ENCODE data around the gene RPL5. TPM values are rescaled to one million over a fixed set of nuclear protein-coding genes. Genes with fewer than 3 reads are reported as not detected.
A peak's percentile ranks its signal among the peaks of the same experiment; 100 is the strongest.

The RPL5 gene
- total RNA-seq, 2 experiments from 2014 or later, result 721 to 748 TPM

DNA sequence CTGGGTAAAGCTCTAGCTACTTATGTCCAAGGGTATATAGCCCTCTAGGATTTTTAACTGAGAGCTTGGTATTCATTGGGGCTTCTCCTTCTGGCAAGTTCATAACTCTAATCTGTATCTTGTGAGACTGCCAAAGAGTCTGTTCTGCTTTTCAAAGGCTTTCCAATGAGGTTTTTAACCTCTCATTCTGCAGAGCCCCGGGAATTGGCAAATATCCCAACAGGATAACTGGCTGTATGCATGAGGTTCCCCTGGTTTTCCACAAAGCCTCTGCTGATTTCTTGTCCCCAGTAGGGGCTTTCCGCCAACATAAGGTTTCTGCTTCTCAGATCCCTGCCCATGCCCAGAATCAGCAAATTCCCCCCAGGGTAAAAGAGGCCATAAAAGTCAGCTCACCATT lies 40.9 kb downstream of the RPL5 start:
- ChIA-PET CTCF (interaction anchor here (0.8 to 0.9 kb wide), 3 partner anchors 13 to 122 kb away, joined by 3 read pairs; no protein-coding TSS in a partner anchor), POLR2A (no interaction called here)
- Mint-ChIP-seq H3K4me3 (no peak overlapping the region), H3K27me3 (no peaks in the 10 kb centered on the region), H3K4me1 (peaks cover 18% of the 10 kb centered on the region), H3K27ac (no peak overlapping the region), H3K36me3 (ENCODE audit: low read depth) (peaks cover 37% of the 10 kb centered on the region), H3K9me3 (peaks cover 11% of the 10 kb centered on the region)
- DNase-seq, result no peak

DNA sequence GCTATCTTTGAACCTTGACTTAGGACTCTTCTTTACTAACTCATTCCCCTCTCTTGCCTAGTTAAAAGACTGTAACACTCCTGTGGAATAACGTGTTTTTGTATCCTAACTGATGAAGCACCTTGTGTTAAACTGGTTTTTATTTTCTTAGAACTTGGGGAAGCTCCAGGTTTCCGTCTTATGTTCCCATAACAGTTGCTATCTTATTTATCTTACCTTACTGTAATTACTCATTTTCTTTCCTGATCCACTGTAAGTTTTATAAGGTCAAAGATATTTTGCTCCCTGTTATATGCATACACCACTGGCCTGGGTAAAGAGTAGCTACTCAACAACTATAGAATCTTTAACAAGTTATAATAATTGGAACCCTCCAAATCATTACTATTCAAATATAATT lies 43.1 kb downstream of the RPL5 start:
- POLR2A ChIA-PET, result no interaction called here
- CTCF ChIA-PET, result interaction anchor here (0.7 to 3.7 kb wide), 5 partner anchors 10 to 119 kb away, joined by 3 to 11 read pairs (median 3); no protein-coding TSS in a partner anchor
- Mint-ChIP-seq H3K4me1 (peaks cover 29% of the 10 kb centered on the region), H3K4me3 (no peak overlapping the region), H3K36me3 (ENCODE audit: low read depth) (peaks cover 35% of the 10 kb centered on the region), H3K27ac (no peak overlapping the region), H3K27me3 (no peaks in the 10 kb centered on the region), H3K9me3 (peaks cover 11% of the 10 kb centered on the region)
- DNase-seq, result no peak

DNA sequence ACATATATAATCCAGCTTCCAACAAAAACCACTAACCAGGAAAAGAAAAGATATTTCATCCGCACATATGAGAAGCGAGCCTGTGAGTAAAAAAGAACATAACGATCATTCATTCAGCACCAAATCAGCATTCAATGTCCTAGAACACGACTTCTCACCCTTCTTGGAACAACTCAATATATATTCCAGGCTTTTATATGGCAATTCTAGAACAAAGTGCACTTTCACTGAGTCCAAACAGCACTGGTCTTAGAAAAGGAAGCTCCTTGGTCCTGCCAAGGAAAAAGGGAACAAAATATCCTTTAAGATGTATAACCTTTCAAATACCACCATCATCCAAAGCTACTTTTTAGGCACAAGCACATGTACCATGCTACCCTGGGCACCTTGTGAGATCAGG lies 44.5 kb downstream of the RPL5 start:
- peaks cover 35% of the 10 kb centered on the region for H3K36me3 Mint-ChIP-seq (ENCODE audit: low read depth)
- no peak overlapping the region for H3K4me3 Mint-ChIP-seq
- DNase-seq, result no peak
- H3K27me3 Mint-ChIP-seq, result no peaks in the 10 kb centered on the region
- H3K9me3 Mint-ChIP-seq, result peaks cover 11% of the 10 kb centered on the region
- H3K27ac Mint-ChIP-seq, result no peak overlapping the region
- H3K4me1 Mint-ChIP-seq, result peaks cover 30% of the 10 kb centered on the region
- POLR2A ChIA-PET, result no interaction called here
- CTCF ChIA-PET, result interaction anchor here (0.6 to 3.7 kb wide), 5 partner anchors 11 to 400 kb away, joined by 3 to 11 read pairs (median 5); partner anchors contain the start of gene DIPK1A

DNA sequence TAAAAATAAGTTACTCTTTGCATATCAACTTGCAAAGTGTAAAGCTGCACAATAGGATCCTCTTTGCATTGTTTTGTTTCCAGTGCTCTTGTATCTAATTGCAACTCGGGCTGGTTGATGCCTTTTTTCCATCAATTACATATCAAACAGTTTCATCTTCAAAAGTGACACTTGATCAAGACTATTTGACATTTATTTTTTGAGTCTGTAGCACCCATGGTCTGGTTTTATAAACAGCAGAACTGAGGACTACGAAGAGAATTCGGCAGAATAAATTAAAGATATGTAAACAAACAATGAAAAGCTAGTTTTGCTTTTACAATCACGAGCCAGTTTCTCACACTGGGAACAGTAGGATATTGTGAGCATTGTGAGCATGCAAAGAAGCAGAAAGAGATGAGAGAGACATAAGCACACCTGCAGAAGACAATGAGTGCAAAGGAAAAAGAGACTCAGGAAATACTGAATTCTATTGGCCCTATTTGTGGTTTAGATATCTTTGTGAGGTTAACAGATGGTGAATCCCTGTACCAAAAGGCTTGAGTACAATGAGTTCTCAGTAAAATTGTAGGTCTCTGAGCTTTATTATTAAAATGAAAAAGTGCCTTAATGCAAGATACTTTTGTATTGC lies 45.4 kb downstream of the RPL5 start:
- H3K9me3 Mint-ChIP-seq, result peaks cover 11% of the 10 kb centered on the region
- H3K36me3 Mint-ChIP-seq (ENCODE audit: low read depth), result peaks cover 34% of the 10 kb centered on the region
- peaks cover 33% of the 10 kb centered on the region for H3K4me1 Mint-ChIP-seq
- H3K4me3 Mint-ChIP-seq, result peak overlapping the region; percentile 56
- no peaks in the 10 kb centered on the region for H3K27me3 Mint-ChIP-seq
- ChIA-PET CTCF (interaction anchor here (0.6 to 3.7 kb wide), 6 partner anchors 12 to 1403 kb away, joined by 3 to 11 read pairs (median 6); partner anchors contain the start of gene DIPK1A), POLR2A (no interaction called here)
- H3K27ac Mint-ChIP-seq, result peak overlapping the region; percentile 73
- no peak for DNase-seq

DNA sequence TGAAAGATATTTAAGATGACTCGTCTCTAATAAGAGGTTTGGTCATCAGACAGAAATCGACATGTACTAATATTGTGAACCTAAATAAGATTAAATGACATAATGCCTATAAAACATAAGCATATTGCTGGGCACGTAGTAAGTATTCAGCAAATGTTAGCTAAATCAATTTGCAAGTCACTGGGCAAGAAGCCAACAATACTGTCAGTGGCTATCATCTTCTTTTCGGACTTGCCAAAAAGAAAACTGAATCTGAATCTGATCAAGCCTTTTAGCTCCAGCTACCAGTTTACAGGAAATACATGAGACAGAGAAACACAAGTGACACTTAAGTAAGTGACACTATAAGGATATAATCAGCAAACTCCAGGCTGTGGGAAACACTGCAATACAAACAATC lies 46.0 kb downstream of the RPL5 start:
- H3K4me3 Mint-ChIP-seq, result peak overlapping the region; percentile 56
- H3K36me3 Mint-ChIP-seq (ENCODE audit: low read depth), result peaks cover 30% of the 10 kb centered on the region
- CTCF ChIA-PET, result interaction anchor here (0.7 to 3.7 kb wide), 7 partner anchors 11 to 116 kb away, joined by 3 to 11 read pairs (median 6); partner anchors contain the start of gene DIPK1A
- POLR2A ChIA-PET, result no interaction called here
- H3K9me3 Mint-ChIP-seq, result peaks cover 7% of the 10 kb centered on the region
- H3K27ac Mint-ChIP-seq, result peak overlapping the region; percentile 73
- no peak for DNase-seq
- no peaks in the 10 kb centered on the region for H3K27me3 Mint-ChIP-seq
- H3K4me1 Mint-ChIP-seq, result peaks cover 38% of the 10 kb centered on the region

DNA sequence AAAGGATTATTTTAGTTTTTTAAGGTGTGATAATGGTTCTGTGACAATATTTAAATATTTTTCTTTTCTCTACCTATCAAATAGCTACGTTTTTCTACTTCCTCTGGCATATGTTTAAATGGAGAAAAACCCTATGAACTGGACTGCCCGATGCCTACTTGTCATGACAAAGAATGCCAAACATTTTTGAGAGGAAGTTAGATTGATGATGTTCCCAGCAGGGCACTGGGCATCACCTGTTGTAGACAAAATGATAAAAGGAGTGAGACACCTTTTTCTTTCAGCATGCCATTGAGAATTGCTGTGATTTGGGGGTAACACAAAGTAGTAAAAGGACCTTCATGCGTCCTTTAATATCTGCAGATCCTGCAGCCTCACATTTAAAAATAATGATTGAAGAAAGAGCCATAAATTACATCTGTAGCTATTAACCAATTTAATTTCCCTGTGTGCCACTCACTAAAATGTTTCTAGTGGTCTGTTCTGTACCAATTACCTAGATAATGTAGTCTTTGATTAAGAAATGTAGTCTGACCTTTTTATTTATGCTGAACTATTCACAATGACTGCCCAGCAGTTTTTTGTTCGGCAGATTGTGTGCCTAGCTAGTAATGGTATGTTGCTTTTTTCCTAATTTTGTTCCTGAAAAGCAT lies 47.6 kb downstream of the RPL5 start:
- Mint-ChIP-seq H3K36me3 (ENCODE audit: low read depth) (peaks cover 17% of the 10 kb centered on the region), H3K27me3 (no peaks in the 10 kb centered on the region), H3K27ac (peak overlapping the region; percentile 57), H3K4me3 (no peak overlapping the region), H3K4me1 (peaks cover 50% of the 10 kb centered on the region), H3K9me3 (peaks cover 3% of the 10 kb centered on the region)
- ChIA-PET POLR2A (no interaction called here), CTCF (interaction anchor here (1.5 to 1.9 kb wide), 3 partner anchors 9 to 81 kb away, joined by 3 to 7 read pairs (median 6); partner anchors contain the start of gene DIPK1A)
- DNase-seq, result no peak

DNA sequence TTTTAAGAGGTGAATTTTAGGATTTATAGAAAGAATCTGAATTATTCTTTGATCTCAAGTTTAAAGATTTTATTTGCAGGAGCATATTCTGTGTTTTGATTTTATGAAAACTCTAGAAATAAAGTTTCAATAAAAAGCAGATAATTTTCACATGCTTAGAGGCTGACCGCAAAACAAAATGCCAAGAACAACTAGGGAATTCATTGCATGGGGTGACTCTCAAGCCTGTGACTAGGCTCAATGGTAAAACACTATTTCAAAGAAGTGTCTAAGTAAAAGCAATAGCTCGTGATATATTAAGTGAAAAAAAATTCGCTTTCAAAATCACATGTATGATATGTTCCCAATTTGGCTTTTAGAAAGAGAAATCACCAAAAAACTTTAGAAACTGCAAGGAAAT lies 49.6 kb downstream of the RPL5 start:
- H3K27ac Mint-ChIP-seq, result no peak overlapping the region
- no peak for DNase-seq
- POLR2A ChIA-PET, result no interaction called here
- H3K36me3 Mint-ChIP-seq (ENCODE audit: low read depth), result peaks cover 7% of the 10 kb centered on the region
- no peaks in the 10 kb centered on the region for H3K27me3 Mint-ChIP-seq
- H3K4me1 Mint-ChIP-seq, result peaks cover 46% of the 10 kb centered on the region
- H3K9me3 Mint-ChIP-seq, result no peaks in the 10 kb centered on the region
- no peak overlapping the region for H3K4me3 Mint-ChIP-seq
- CTCF ChIA-PET, result interaction anchor here (1.3 to 2.8 kb wide), 2 partner anchors 22 to 113 kb away, joined by 4 to 9 read pairs; no protein-coding TSS in a partner anchor

DNA sequence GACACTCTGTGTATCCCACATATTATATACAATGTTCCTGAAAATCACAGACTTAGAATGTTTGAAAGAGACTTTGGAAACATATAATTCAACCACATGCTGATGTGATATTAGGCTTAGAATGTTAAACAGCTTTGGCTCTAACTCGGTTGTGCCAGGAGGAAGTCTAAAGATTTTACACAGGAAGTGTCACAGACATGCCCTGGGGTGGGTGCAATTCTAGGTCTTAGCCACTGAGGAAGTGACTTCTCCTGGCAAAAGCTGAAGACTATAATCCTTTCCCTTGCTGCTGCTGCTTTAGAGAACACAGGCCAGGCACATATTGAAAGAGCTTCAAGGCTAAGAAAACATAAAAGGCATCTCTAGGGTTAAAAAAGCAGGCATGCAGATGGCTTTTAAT lies 51.0 kb downstream of the RPL5 start:
- H3K4me3 Mint-ChIP-seq, result peak overlapping the region; percentile 1
- no peaks in the 10 kb centered on the region for H3K9me3 Mint-ChIP-seq
- H3K4me1 Mint-ChIP-seq, result peaks cover 35% of the 10 kb centered on the region
- POLR2A ChIA-PET, result no interaction called here
- DNase-seq, result peak; percentile 56
- H3K36me3 Mint-ChIP-seq (ENCODE audit: low read depth), result peaks cover 6% of the 10 kb centered on the region
- peak overlapping the region; percentile 80 for H3K27ac Mint-ChIP-seq
- CTCF ChIA-PET, result interaction anchor here (0.7 to 2.8 kb wide), 11 partner anchors 15 to 111 kb away, joined by 3 to 13 read pairs (median 4); partner anchors contain the start of gene RPL5
- no peaks in the 10 kb centered on the region for H3K27me3 Mint-ChIP-seq

DNA sequence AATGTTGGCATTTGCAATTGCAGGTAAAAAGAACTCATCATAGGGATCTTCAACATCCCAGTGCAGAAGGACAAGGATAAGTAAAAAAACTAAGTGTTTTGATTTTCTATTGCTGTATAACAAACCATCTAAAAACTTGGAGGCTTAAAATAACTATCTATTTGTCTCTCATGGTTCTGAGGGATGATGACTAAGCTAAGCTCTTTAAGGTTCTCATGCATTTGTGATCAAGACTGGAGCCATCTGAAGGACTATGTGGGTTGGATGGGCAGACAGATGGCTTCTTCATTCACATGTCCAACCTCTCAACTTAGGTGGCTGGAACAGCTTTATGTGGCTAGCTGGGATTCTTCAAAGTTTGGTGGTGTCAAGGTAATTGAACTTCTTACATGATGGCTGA lies 51.5 kb downstream of the RPL5 start:
- peaks cover 30% of the 10 kb centered on the region for H3K4me1 Mint-ChIP-seq
- DNase-seq, result no peak
- ChIA-PET CTCF (interaction anchor here (1.1 to 2.8 kb wide), 10 partner anchors 15 to 92 kb away, joined by 3 to 13 read pairs (median 4); partner anchors contain the start of gene RPL5), POLR2A (no interaction called here)
- peaks cover 4% of the 10 kb centered on the region for H3K36me3 Mint-ChIP-seq (ENCODE audit: low read depth)
- no peaks in the 10 kb centered on the region for H3K9me3 Mint-ChIP-seq
- H3K27me3 Mint-ChIP-seq, result no peaks in the 10 kb centered on the region
- H3K27ac Mint-ChIP-seq, result peak overlapping the region; percentile 80
- no peak overlapping the region for H3K4me3 Mint-ChIP-seq

DNA sequence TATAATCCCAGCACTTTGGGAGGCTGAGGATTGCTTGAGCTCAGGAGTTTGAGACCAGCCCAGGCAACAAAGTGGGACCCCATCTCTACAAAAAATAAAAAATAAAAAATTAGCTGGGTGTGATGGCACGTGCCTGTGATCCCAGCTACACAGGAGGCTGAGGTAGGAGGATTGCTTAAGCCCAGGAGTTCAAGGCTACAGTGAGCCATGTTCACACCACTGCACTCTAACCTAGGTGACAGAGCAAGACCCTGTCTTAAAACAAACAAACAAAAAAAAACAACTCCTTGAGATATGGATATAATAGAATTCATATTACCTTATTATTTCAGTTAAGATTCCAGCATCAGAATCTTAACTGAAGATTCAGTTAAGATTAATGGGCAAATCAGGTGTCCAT lies 52.4 kb downstream of the RPL5 start:
- ChIA-PET POLR2A (no interaction called here), CTCF (interaction anchor here (0.6 to 2.8 kb wide), 5 partner anchors 16 to 239 kb away, joined by 3 to 13 read pairs (median 7); partner anchors contain the start of gene RPL5)
- peaks cover 10% of the 10 kb centered on the region for H3K36me3 Mint-ChIP-seq (ENCODE audit: low read depth)
- no peak overlapping the region for H3K4me3 Mint-ChIP-seq
- no peak overlapping the region for H3K27ac Mint-ChIP-seq
- H3K27me3 Mint-ChIP-seq, result no peaks in the 10 kb centered on the region
- H3K9me3 Mint-ChIP-seq, result peaks cover 5% of the 10 kb centered on the region
- DNase-seq, result no peak
- peaks cover 29% of the 10 kb centered on the region for H3K4me1 Mint-ChIP-seq

DNA sequence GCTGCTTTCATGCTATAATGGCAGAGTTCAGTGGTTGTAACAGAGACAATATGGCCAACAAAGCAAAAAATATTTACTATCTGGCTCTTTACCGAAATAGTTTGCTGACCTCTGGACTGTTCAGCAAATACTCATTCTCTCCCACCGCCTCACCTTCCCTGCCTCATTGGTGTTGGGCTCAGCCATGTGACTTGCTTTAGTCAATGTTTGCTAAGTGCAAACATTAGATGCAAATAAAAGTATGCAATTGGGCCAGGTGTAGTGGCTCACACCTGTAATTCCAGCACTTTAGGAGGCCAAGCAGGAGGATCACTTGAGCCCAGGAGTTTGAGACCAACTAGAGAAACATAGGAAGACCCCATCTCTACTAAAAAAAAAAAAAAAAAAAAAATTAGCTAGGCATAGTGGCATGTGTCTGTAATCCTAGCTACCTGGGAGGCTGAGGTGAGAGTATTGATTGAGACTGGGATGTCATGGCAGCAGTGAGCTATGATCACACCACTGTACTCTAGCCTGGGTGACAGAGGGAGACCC lies 55.1 kb downstream of the RPL5 start:
- Mint-ChIP-seq H3K4me3 (no peak overlapping the region), H3K27ac (no peak overlapping the region), H3K36me3 (ENCODE audit: low read depth) (peaks cover 18% of the 10 kb centered on the region), H3K4me1 (peaks cover 17% of the 10 kb centered on the region), H3K9me3 (peaks cover 18% of the 10 kb centered on the region), H3K27me3 (no peaks in the 10 kb centered on the region)
- ChIA-PET POLR2A (no interaction called here), CTCF (interaction anchor here (0.7 kb wide), 1 partner anchor 181 kb away, joined by 3 read pairs; no protein-coding TSS in a partner anchor)
- DNase-seq, result no peak

DNA sequence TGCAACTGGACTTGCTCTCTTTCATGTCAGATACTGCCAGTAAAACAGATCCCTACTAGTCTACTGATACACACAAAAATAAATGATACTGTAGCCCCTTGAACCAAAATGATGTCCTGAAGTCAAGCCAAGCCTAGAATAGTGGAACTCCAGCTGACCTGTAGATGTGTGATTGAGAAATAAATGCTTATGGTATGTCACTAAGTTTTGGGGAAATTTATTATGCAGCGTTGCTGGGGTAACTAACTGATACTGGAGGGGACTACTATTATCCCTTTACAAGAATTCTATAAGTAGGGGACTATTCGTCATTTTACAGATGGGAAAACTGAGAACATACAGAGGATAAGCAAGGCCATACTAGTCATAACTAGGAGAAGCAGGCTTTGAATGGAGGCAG lies 55.6 kb downstream of the RPL5 start:
- POLR2A ChIA-PET, result no interaction called here
- H3K4me1 Mint-ChIP-seq, result peaks cover 14% of the 10 kb centered on the region
- CTCF ChIA-PET, result interaction anchor here (0.7 kb wide), 1 partner anchor 181 kb away, joined by 3 read pairs; no protein-coding TSS in a partner anchor

More for the DNA sequence above, 55.6 kb downstream of the RPL5 start:
- Mint-ChIP-seq H3K4me3 (no peak overlapping the region), H3K27ac (no peak overlapping the region), H3K9me3 (peaks cover 20% of the 10 kb centered on the region), H3K27me3 (no peaks in the 10 kb centered on the region), H3K36me3 (ENCODE audit: low read depth) (peaks cover 20% of the 10 kb centered on the region)
- DNase-seq, result no peak
